Tibial nerve (tissue), 4 donors: ENCODE data around the gene FRZB.

ENCODE experiments used
- CTCF ChIP-seq, 5 experiments: fragments of 200-600 bp in 3 of 5; fragments of 450-650 bp in 2 of 5; sonication (generic) in 3 of 5; IDR thresholded peaks; one replicate each; pipeline ENCODE4 v1.5.1; 2016 to 2019; ENCODE audit warnings: antibody characterized with exemption in 5 of 5, mild to moderate bottlenecking in 3 of 5, moderate library complexity in 2 of 5
- EP300 ChIP-seq, 2 donors: sonication (generic); formaldehyde crosslinking; IDR thresholded peaks; one replicate each; pipeline ENCODE4 v1.6.1; 2017; ENCODE audit warnings: antibody characterized with exemption in 2 of 2, mild to moderate bottlenecking in 1 of 2

GRCh38 chr2:182890773-182891378, 24.4 kb upstream of the FRZB start:
- TF ChIP-seq CTCF (IDR thresholded peaks at IDR 0.05) (no peak), EP300 (IDR thresholded peaks at IDR 0.05) (no peak)
